DOHH2 (cell line): ENCODE measurements around the gene MRPL11.

Source experiments
- CTCF ChIP-seq: fragments of 200-600 bp; sonication (generic); IDR thresholded peaks from one replicate; pipeline ENCODE4 v1.5.1; 2014; ENCODE audit warnings: antibody characterized with exemption, mild to moderate bottlenecking, low read depth, low read length; ENCODE audit not compliant: poor library complexity, severe bottlenecking
- EZH2phosphoT487 ChIP-seq: fragments of 200-600 bp; sonication (generic); IDR thresholded peaks from 2 replicates; pipeline ENCODE4 v1.6.1; 2017; ENCODE audit warnings: borderline replicate concordance, mild to moderate bottlenecking, antibody characterized with exemption, low read length, moderate library complexity, mixed read lengths

GRCh38 chr11:66412110-66412509 is 26.5 kb downstream of the MRPL11 start:
- TF ChIP-seq CTCF (no peak), EZH2phosphoT487 (no peak)
